GM12878 (cell line): Measurements from ENCODE around the gene ENDOD1. TPM values are rescaled to one million over a fixed set of nuclear protein-coding genes. Genes with fewer than 3 reads are reported as not detected.

Experiments used
- ATAC-seq: fragments of 200-7000 bp; cut with Tn5 transposase; 3 replicates; pipeline ENCODE4 v1.9.1; 2020; ENCODE audit warnings: mild to moderate bottlenecking, moderate library complexity
- BruUV-seq: library from RNA; stranded (reverse); fragments of 400-500 nt; replicated peaks from 2 replicates; lab custom pipeline; 2021; lab: Mats Ljungman, UMichigan
- CTCF ChIA-PET: fragments of 300-600 bp; sonication (Branson Sonifier 250); formaldehyde crosslinking; extraction: SDS; loops from one replicate; lab custom pipeline; 2021; ENCODE audit warnings: inconsistent platforms; lab: Yijun Ruan, JAX
- POLR2A ChIA-PET: fragments of 350-600 bp; formaldehyde crosslinking; extraction: SDS; loops from one replicate; lab custom pipeline; 2021; ENCODE audit warnings: inconsistent platforms; lab: Charles Lee
- RAD21 ChIA-PET: fragments of 300-600 bp; sonication (Branson Sonifier 250); formaldehyde crosslinking; loops from one replicate; lab custom pipeline; 2023; ENCODE audit warnings: antibody characterized with exemption; ENCODE audit not compliant: unreplicated experiment; lab: Charles Lee
- SMC1A ChIA-PET: fragments of 300-600 bp; sonication (Branson Sonifier 250); formaldehyde crosslinking; loops from one replicate; lab custom pipeline; 2023; ENCODE audit not compliant: unreplicated experiment, uncharacterized antibody; lab: Charles Lee
- DNase-seq: peaks from one replicate; pipeline ENCODE4 v3.0.0-alpha.2; 2011; ENCODE audit warnings: low read depth, low spot score
- FAIRE-seq: peaks from 3 replicates; lab custom pipeline; 2011; peaks lifted over from hg19 to GRCh38; lab: Jason Lieb, UNC
- H2AFZ ChIP-seq: 2 replicates; pipeline ENCODE4 v1.6.0; 2011; ENCODE audit warnings: low read depth, low read length, control low read depth; ENCODE audit not compliant: control insufficient read depth
- H3K27ac ChIP-seq: 2 replicates; pipeline ENCODE4 v1.5.1; 2011; ENCODE audit warnings: control low read depth; ENCODE audit not compliant: control insufficient read depth, insufficient read depth
- H3K27me3 ChIP-seq, 2 experiments: replicated peaks in 1 of 2; 2 replicates each; pipeline versions ENCODE4 v1.6.0 to v1.6.1; 2011; ENCODE audit warnings: low read length in 1 of 2; ENCODE audit not compliant: control insufficient read depth in 2 of 2, insufficient read depth in 2 of 2
- H3K36me3 ChIP-seq, 2 experiments: 2 replicates each; pipeline ENCODE4 v1.5.1; 2011; ENCODE audit warnings: low read length in 1 of 2; ENCODE audit not compliant: control insufficient read depth in 2 of 2, insufficient read depth in 2 of 2
- H3K4me1 ChIP-seq: 2 replicates; pipeline ENCODE4 v1.6.1; 2011; ENCODE audit warnings: mild to moderate bottlenecking, low read length, moderate library complexity, mixed read lengths; ENCODE audit not compliant: control insufficient read depth, insufficient read depth
- H3K4me2 ChIP-seq: 2 replicates; pipeline ENCODE4 v1.6.0; 2011; ENCODE audit warnings: control low read depth; ENCODE audit not compliant: control insufficient read depth, insufficient read depth
- H3K4me3 ChIP-seq: fragments of 200-600 bp; sonication (generic); 2 replicates; pipeline ENCODE4 v1.5.1; 2016
- H3K79me2 ChIP-seq: 2 replicates; pipeline ENCODE4 v1.6.0; 2011; ENCODE audit warnings: low read length; ENCODE audit not compliant: control insufficient read depth, insufficient read depth
- H3K9ac ChIP-seq: 2 replicates; pipeline ENCODE4 v1.8.0; 2011; ENCODE audit warnings: low read length, control low read depth, mixed read lengths; ENCODE audit not compliant: control insufficient read depth, insufficient read depth
- H3K9me3 ChIP-seq: replicated peaks from 3 replicates; pipeline ENCODE4 v1.5.1; 2011; ENCODE audit warnings: mild to moderate bottlenecking, low read length; ENCODE audit not compliant: control insufficient read depth, insufficient read depth
- H4K20me1 ChIP-seq: 2 replicates; pipeline ENCODE4 v1.6.0; 2011; ENCODE audit not compliant: control insufficient read depth, insufficient read depth
- BCLAF1 ChIP-seq: fragments of 450-650 bp; IDR thresholded peaks from 2 replicates; pipeline ENCODE4 v1.6.1; 2017; ENCODE audit warnings: antibody characterized with exemption, mild to moderate bottlenecking, moderate library complexity
- CHD1 ChIP-seq: IDR thresholded peaks from 2 replicates; pipeline ENCODE4 v1.6.1; 2012; ENCODE audit warnings: low read depth, low read length, improper control_type of control experiment
- EED ChIP-seq: sonication (generic); IDR thresholded peaks from 2 replicates; pipeline ENCODE4 v1.6.1; 2016; ENCODE audit warnings: antibody characterized with exemption, low read depth
- HSF1 ChIP-seq: fragments of 150-350 bp; IDR thresholded peaks from 2 replicates; pipeline ENCODE4 v1.6.1; 2014; ENCODE audit warnings: mild to moderate bottlenecking, low read depth, low read length
- MEF2A ChIP-seq: IDR thresholded peaks from 2 replicates; pipeline ENCODE4 v1.6.1; 2011; ENCODE audit warnings: low read depth, mild to moderate bottlenecking, low read length, moderate library complexity; ENCODE audit not compliant: insufficient read depth
- NR2F1 ChIP-seq: fragments of 450-650 bp; conservative IDR thresholded peaks from 2 replicates; pipeline ENCODE4 v1.6.1; 2017; ENCODE audit warnings: mild to moderate bottlenecking
- POLR2AphosphoS2 ChIP-seq: IDR thresholded peaks from 2 replicates; pipeline ENCODE4 v1.6.1; 2011; ENCODE audit warnings: low read depth, mild to moderate bottlenecking, low read length, improper control_type of control experiment, moderate library complexity
- SIN3A ChIP-seq: IDR thresholded peaks from 2 replicates; pipeline ENCODE4 v1.6.1; 2012; ENCODE audit warnings: low read depth, low read length, improper control_type of control experiment
- WGBS: methylation state at CpG from one replicate; pipeline ENCODE4 v1.1.6; 2016; ENCODE audit warnings: low lambda C conversion rate; ENCODE audit not compliant: insufficient replicate concordance, insufficient coverage; ENCODE audit errors: missing lambda C conversion rate; 5-methylcytosine and 5-hydroxymethylcytosine counted together
- in situ Hi-C: fragments of 300-500 bp; cut with MboI; formaldehyde crosslinking; loops from 9 replicates; pipeline ENCODE4 v1.14.3; 2018; ENCODE audit warnings: mixed read lengths
- intact Hi-C: fragments of 100-400 bp; cut with micrococcal nuclease; formaldehyde crosslinking; loops from one replicate; pipeline ENCODE4 v1.14.2; 2022; ENCODE audit not compliant: unreplicated experiment
- polyA plus RNA-seq, 11 experiments: library from polyadenylated mRNA; depleted of rRNA in 4 of 11; unstranded in 6 of 11; stranded (reverse) in 5 of 11; fragments of >200 nt; fragmentation: Nextera tagmentation in 4 of 11; fragmentation: Illumina TruSeq in 1 of 11; extraction: Ambion mirVana in 4 of 11; extraction: Trizol in 1 of 11; gene quantifications; 1 replicate in 1 of 11; 2 replicates in 10 of 11; pipeline versions ENCODE4 v1.2.1 to v1.2.3, GENCODE V29; 2011 to 2016; ENCODE audit warnings: inconsistent platforms in 2 of 11, missing spikeins in 2 of 11, low read depth in 1 of 11
- total RNA-seq, 4 experiments: library from RNA; depleted of rRNA in 3 of 4; stranded (reverse); fragments of >200 nt in 3 of 4; fragmentation: Illumina TruSeq in 1 of 4; extraction: Trizol in 1 of 4; gene quantifications; 2 replicates each; pipeline versions ENCODE4 v1.2.1 to v1.2.3, GENCODE V29; 2013 to 2021

The ENDOD1 gene
- total and polyA plus RNA-seq, 10 of the 15 experiments (the other 5 are each of a cell fraction or from before 2014, with no cell fraction given): 6.0 to 30.0 (median 12.1) TPM

- SMC1A ChIA-PET: interaction anchor here (1.0 to 2.6 kb wide), 8 partner anchors 8 to 1263 kb away, joined by 3 to 14 read pairs (median 6); no protein-coding TSS in a partner anchor
- RAD21 ChIA-PET: interaction anchor here (0.7 to 16.6 kb wide), 3 partner anchors 90 to 617 kb away, joined by 3 to 425 read pairs (median 4); no protein-coding TSS in a partner anchor
- no peaks in the 10 kb centered on the region for H4K20me1 ChIP-seq
- TF ChIP-seq MEF2A (0 out of 2 replicates have a peak, but pooled peaks have one; percentile 6), SIN3A (no peak)
- H3K4me1 ChIP-seq: no peaks in the 10 kb centered on the region
- CTCF ChIA-PET: interaction anchor here (0.9 to 15.9 kb wide), 5 partner anchors 9 to 545 kb away, joined by 3 to 590 read pairs (median 3); no protein-coding TSS in a partner anchor
- no peaks in the 10 kb centered on the region; a peak in 1 of 4 replicates for H3K27me3 ChIP-seq
- H3K9ac ChIP-seq: no peak overlapping the region
- intact Hi-C loops: no loop called here
- no peak for ATAC-seq
- H3K4me2 ChIP-seq: no peak overlapping the region
- H2AFZ ChIP-seq: no peak overlapping the region
- H3K9me3 ChIP-seq: no peaks in the 10 kb centered on the region
- no peak for DNase-seq
- no peak overlapping the region for H3K27ac ChIP-seq
- no peaks in the 10 kb centered on the region for H3K36me3 ChIP-seq
- in situ Hi-C loops: no loop called here
- FAIRE-seq: no peak
- no TSS peak for BruUV-seq
- no peaks in the 10 kb centered on the region for H3K79me2 ChIP-seq
- POLR2A ChIA-PET: interaction anchor here (1.5 kb wide), 1 partner anchor 66 kb away, joined by 5 read pairs; no protein-coding TSS in a partner anchor
- no peak overlapping the region for H3K4me3 ChIP-seq
- 9% methylated on average over 4 of the region's 4 CpGs for WGBS
Observed at GRCh38 chr11:95163106-95163505, 73.5 kb downstream of the ENDOD1 start.

- Histone ChIP-seq H4K20me1 (no peaks in the 10 kb centered on the region), H3K9me3 (no peaks in the 10 kb centered on the region), H3K9ac (no peak overlapping the region), H3K27me3 (no peaks in the 10 kb centered on the region), H3K4me1 (no peaks in the 10 kb centered on the region), H3K36me3 (no peaks in the 10 kb centered on the region), H3K79me2 (no peaks in the 10 kb centered on the region), H2AFZ (no peak overlapping the region), H3K4me3 (no peak overlapping the region), H3K4me2 (no peak overlapping the region), H3K27ac (no peak overlapping the region)
- intact Hi-C loops: no loop called here
- ATAC-seq: no peak
- DNase-seq: no peak
- FAIRE-seq: no peak
- in situ Hi-C loops: no loop called here
- ChIA-PET RAD21 (interaction anchor here (0.9 to 1.3 kb wide), 2 partner anchors 64 to 76 kb away, joined by 3 read pairs; no protein-coding TSS in a partner anchor), CTCF (interaction anchor here (0.8 to 15.9 kb wide), 7 partner anchors 9 to 542 kb away, joined by 3 to 590 read pairs (median 4); no protein-coding TSS in a partner anchor), POLR2A (no interaction called here), SMC1A (interaction anchor here (1.0 to 1.7 kb wide), 7 partner anchors 8 to 235 kb away, joined by 3 to 9 read pairs (median 5); no protein-coding TSS in a partner anchor)
- no TSS peak for BruUV-seq
- TF ChIP-seq POLR2AphosphoS2: no peak
- no peak for TF ChIP-seq CHD1
- TF ChIP-seq HSF1: no peak
- TF ChIP-seq NR2F1: no peak
- TF ChIP-seq BCLAF1: no peak
- TF ChIP-seq EED: no peak
Observed at GRCh38 chr11:95165638-95166037, 76.0 kb downstream of the ENDOD1 start.
